Measurements from ENCODE around the gene FHIT.

FHIT gene

DNA sequence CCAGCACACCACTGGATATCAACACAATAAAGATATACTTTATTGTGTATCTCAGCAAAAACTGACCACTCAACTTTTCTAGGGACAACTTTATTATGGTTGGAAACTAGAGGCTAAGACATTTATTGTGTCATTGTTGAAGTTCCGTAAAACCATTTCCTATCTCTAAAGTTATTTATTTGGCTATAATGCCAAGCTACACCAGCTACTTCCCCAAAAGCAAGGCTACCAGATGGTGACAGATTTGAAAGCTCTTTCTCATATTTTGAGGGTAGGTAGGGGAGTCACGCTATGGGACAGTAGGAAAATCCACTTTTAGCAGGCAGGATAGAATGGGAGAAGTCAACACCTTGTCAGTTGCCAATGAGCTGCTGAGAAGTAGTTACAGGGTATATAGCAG lies 1366.8 kb downstream of the FHIT start:
- no peaks in the 10 kb centered on the region for H3K27me3 ChIP-seq (ENCODE audit: low read depth, low read length)
- no peaks in the 10 kb centered on the region for H3K79me2 ChIP-seq (ENCODE audit: low read length)
- no peaks in the 10 kb centered on the region for H3K36me3 ChIP-seq (replicated peaks; ENCODE audit: low read depth, low read length)
- no peak for TF ChIP-seq EZH2phosphoT487 (IDR thresholded peaks at IDR 0.05; ENCODE audit: low read depth)
- no peak overlapping the region for H3K9ac ChIP-seq (ENCODE audit: low read length)
- H2AFZ ChIP-seq (ENCODE audit: low read depth, low read length) = no peak overlapping the region
- H3K4me3 ChIP-seq (ENCODE audit: low read length) = no peak overlapping the region
- no peak overlapping the region for H3K4me2 ChIP-seq (ENCODE audit: low read length)
- H3K9me3 ChIP-seq (ENCODE audit: insufficient read depth, low read length) = no peaks in the 10 kb centered on the region
- no peaks in the 10 kb centered on the region for H4K20me1 ChIP-seq (ENCODE audit: insufficient read depth, low read length)
- H3K27ac ChIP-seq (ENCODE audit: low read length) = no peak overlapping the region
- no peaks in the 10 kb centered on the region for H3K4me1 ChIP-seq (ENCODE audit: low read length)

DNA sequence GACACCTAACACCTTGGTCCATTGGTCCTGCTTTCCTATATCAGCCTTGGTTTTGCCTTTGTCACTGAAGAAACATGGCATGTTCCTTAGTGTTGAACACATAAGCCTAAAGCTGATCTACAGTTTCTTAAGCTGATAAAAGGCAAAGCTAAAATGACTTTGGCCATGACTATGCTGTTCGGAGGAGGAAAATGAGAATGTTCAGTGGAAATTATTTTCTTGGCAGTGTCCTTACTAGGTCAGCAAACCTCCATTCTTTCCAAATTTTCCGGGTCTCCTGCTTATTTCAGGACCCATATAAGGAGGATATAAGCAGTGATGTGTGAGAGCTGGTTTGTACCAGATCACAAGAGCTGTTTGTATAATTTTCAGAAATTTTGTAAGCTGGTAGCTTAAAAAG lies 1368.5 kb downstream of the FHIT start:
- Histone ChIP-seq H3K4me2 (ENCODE audit: low read length) (no peak overlapping the region), H3K27ac (ENCODE audit: low read length) (no peak overlapping the region), H2AFZ (ENCODE audit: low read depth, low read length) (no peak overlapping the region), H4K20me1 (ENCODE audit: insufficient read depth, low read length) (no peaks in the 10 kb centered on the region), H3K9me3 (ENCODE audit: insufficient read depth, low read length) (no peaks in the 10 kb centered on the region), H3K4me1 (ENCODE audit: low read length) (no peaks in the 10 kb centered on the region), H3K79me2 (ENCODE audit: low read length) (no peaks in the 10 kb centered on the region), H3K9ac (ENCODE audit: low read length) (no peak overlapping the region), H3K27me3 (ENCODE audit: low read depth, low read length) (no peaks in the 10 kb centered on the region; the same call in 1 of the 2 replicates), H3K4me3 (ENCODE audit: low read length) (no peak overlapping the region), H3K36me3 (replicated peaks; ENCODE audit: low read depth, low read length) (no peaks in the 10 kb centered on the region)
- TF ChIP-seq, protein P1, sequence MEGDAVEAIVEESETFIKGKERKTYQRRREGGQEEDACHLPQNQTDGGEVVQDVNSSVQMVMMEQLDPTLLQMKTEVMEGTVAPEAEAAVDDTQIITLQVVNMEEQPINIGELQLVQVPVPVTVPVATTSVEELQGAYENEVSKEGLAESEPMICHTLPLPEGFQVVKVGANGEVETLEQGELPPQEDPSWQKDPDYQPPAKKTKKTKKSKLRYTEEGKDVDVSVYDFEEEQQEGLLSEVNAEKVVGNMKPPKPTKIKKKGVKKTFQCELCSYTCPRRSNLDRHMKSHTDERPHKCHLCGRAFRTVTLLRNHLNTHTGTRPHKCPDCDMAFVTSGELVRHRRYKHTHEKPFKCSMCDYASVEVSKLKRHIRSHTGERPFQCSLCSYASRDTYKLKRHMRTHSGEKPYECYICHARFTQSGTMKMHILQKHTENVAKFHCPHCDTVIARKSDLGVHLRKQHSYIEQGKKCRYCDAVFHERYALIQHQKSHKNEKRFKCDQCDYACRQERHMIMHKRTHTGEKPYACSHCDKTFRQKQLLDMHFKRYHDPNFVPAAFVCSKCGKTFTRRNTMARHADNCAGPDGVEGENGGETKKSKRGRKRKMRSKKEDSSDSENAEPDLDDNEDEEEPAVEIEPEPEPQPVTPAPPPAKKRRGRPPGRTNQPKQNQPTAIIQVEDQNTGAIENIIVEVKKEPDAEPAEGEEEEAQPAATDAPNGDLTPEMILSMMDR (IDR thresholded peaks at IDR 0.05; ENCODE audit: low read depth, low read length) = no peak
- no peak for TF ChIP-seq EZH2phosphoT487 (IDR thresholded peaks at IDR 0.05; ENCODE audit: low read depth)

DNA sequence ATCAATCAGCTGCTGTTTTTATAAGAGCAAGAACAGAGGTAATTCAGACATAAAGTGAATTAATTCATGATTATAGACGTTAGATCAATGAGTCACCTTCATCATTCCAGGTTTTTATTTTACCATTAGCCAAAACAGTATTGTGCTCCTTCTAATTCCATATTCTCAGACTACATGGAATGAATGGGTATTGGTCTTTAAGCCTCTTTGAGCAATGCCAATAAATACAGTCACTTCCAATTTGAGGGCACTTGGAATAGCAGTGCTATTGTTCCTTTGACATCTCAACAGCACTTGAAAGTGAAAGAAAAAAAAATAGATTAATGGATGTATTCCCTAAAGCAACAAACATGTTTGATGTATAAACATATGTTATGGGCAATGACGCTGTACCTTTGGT lies 1370.5 kb downstream of the FHIT start:
- TF ChIP-seq, protein P1 (IDR thresholded peaks at IDR 0.05; ENCODE audit: low read depth, low read length) = no peak
- no peak for TF ChIP-seq EZH2phosphoT487 (IDR thresholded peaks at IDR 0.05; ENCODE audit: low read depth)
- no peak overlapping the region for H2AFZ ChIP-seq (ENCODE audit: low read depth, low read length)
- H3K4me1 ChIP-seq (ENCODE audit: low read length) = peaks cover 8% of the 10 kb centered on the region
- H3K9me3 ChIP-seq (ENCODE audit: insufficient read depth, low read length) = no peaks in the 10 kb centered on the region
- no peaks in the 10 kb centered on the region for H3K36me3 ChIP-seq (replicated peaks; ENCODE audit: low read depth, low read length)
- no peaks in the 10 kb centered on the region for H3K79me2 ChIP-seq (ENCODE audit: low read length)
- H3K27ac ChIP-seq (ENCODE audit: low read length) = no peak overlapping the region
- no peaks in the 10 kb centered on the region for H4K20me1 ChIP-seq (ENCODE audit: insufficient read depth, low read length)
- no peak overlapping the region for H3K4me2 ChIP-seq (ENCODE audit: low read length)
- H3K4me3 ChIP-seq (ENCODE audit: low read length) = no peak overlapping the region
- no peaks in the 10 kb centered on the region; the same call in 1 of the 2 replicates for H3K27me3 ChIP-seq (ENCODE audit: low read depth, low read length)
- H3K9ac ChIP-seq (ENCODE audit: low read length) = no peak overlapping the region

DNA sequence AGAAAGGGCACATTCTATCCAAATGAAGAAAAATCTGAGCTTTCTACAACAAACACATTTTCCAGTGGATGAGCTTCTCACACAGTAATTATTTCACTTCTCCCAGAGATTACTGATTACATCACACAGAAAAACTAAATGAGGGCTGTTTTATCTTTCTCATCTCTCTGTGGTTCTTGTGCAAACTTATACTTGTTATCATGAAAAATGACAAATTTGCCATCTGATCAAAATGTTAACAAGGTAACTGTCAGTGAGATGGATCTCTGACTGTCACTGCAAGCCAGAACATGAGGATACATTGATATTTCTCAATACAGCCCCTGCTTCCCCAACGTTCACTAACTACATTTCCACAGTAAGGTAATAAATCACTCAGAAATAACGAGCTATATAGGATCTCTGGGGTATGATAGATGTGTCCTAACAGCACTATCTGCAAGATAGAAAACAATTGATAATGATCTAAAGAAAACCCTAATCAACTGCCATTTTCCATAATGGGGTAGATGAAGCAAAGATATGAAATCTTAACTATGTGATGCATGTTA lies 1372.1 kb downstream of the FHIT start:
- H4K20me1 ChIP-seq (ENCODE audit: insufficient read depth, low read length) = no peaks in the 10 kb centered on the region
- TF ChIP-seq, protein P1 (IDR thresholded peaks at IDR 0.05; ENCODE audit: low read depth, low read length) = no peak
- TF ChIP-seq EZH2phosphoT487 (IDR thresholded peaks at IDR 0.05; ENCODE audit: low read depth) = no peak
- no peak overlapping the region for H3K4me2 ChIP-seq (ENCODE audit: low read length)
- H3K4me3 ChIP-seq (ENCODE audit: low read length) = no peak overlapping the region
- H3K27ac ChIP-seq (ENCODE audit: low read length) = no peak overlapping the region
- H3K27me3 ChIP-seq (ENCODE audit: low read depth, low read length) = no peaks in the 10 kb centered on the region; the same call in 1 of the 2 replicates
- no peaks in the 10 kb centered on the region for H3K36me3 ChIP-seq (replicated peaks; ENCODE audit: low read depth, low read length)
- peaks cover 12% of the 10 kb centered on the region for H3K4me1 ChIP-seq (ENCODE audit: low read length)
- no peak overlapping the region for H3K9ac ChIP-seq (ENCODE audit: low read length)
- H3K79me2 ChIP-seq (ENCODE audit: low read length) = no peaks in the 10 kb centered on the region
- no peaks in the 10 kb centered on the region for H3K9me3 ChIP-seq (ENCODE audit: insufficient read depth, low read length)
- no peak overlapping the region for H2AFZ ChIP-seq (ENCODE audit: low read depth, low read length)
